Rectal smooth muscle tissue (tissue), 1 donor: ENCODE data around the gene TTLL10.

Experiments used
- H3K27ac ChIP-seq: one replicate; pipeline ENCODE4 v1.7.0; 2013; ENCODE audit warnings: low read depth, low read length, inconsistent platforms
- H3K27me3 ChIP-seq: one replicate; pipeline ENCODE4 v1.7.0; 2013; ENCODE audit warnings: low read length; ENCODE audit not compliant: control insufficient read depth, insufficient read depth
- H3K36me3 ChIP-seq: one replicate; pipeline ENCODE4 v1.7.0; 2013; ENCODE audit warnings: low read length; ENCODE audit not compliant: control insufficient read depth, insufficient read depth
- H3K4me1 ChIP-seq: one replicate; pipeline ENCODE4 v1.7.0; 2013; ENCODE audit warnings: low read length; ENCODE audit not compliant: control insufficient read depth, insufficient read depth
- H3K4me3 ChIP-seq: one replicate; pipeline ENCODE4 v1.7.0; 2013; ENCODE audit warnings: low read length
- H3K9ac ChIP-seq: one replicate; pipeline ENCODE4 v1.7.0; 2013; ENCODE audit warnings: low read length

TTLL10 gene

DNA sequence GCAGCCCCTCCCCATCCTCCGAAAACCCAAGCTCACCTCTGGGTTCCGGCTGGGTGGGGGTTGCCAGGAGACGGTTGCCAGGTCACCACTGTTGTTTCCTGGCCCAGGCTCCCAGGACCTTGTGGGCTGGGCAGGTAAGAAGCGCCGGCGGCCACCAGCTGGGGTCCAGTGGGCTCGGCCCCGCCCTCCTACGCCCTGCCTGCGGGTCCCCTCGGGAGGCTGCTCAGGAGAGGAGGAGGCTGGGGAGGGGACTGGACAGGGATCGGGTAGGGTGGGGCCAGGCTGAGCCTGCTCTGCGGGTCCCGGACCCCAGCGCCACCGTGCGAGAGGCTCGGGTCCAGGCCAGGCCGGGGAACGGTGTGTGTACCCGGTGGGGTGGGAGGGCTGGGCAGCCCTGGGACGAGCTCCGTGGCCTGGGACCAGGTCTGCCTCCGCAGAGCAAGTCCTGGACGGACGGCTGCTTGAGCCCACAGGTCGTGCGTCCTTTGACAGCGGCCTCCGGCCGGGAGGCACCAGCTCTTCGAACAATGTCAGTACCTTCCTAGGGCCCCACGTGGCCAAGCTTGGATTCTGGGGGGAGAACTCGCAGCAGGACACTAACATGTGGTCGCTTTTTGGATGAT lies at the start of gene TTLL10:
TSS of gene TTLL10 (plus strand) at position 88 of the 623 bp plus-strand sequence. CDS start 5,336 bp downstream, outside the sequence.
- Histone ChIP-seq H3K27ac (no peak within 1 kb of the TSS), H3K27me3 (peaks cover 7% of the 10 kb centered on the region), H3K4me1 (no peaks in the 10 kb centered on the region), H3K4me3 (no peak within 1 kb of the TSS), H3K36me3 (no peaks in the 10 kb centered on the region), H3K9ac (no peak within 1 kb of the TSS)

DNA sequence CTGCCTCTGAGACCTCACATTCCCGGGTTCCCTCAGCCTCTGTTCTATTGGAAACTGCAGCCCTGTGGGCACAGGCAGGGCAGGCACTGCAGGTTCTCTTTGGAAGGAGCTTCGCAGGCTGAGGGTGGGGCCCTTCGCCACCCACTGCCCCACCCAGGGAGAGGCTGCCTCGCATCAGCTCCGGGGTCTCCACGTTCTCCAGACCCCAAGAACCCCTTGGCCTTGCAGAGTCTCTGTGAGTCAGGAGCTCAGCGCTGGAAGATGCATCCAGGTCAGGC lies 49.2 kb upstream of the TTLL10 start:
- Histone ChIP-seq H3K27me3 (no peaks in the 10 kb centered on the region), H3K9ac (no peak overlapping the region), H3K4me3 (no peak overlapping the region), H3K27ac (no peak overlapping the region), H3K4me1 (peaks cover 2% of the 10 kb centered on the region), H3K36me3 (no peaks in the 10 kb centered on the region)

DNA sequence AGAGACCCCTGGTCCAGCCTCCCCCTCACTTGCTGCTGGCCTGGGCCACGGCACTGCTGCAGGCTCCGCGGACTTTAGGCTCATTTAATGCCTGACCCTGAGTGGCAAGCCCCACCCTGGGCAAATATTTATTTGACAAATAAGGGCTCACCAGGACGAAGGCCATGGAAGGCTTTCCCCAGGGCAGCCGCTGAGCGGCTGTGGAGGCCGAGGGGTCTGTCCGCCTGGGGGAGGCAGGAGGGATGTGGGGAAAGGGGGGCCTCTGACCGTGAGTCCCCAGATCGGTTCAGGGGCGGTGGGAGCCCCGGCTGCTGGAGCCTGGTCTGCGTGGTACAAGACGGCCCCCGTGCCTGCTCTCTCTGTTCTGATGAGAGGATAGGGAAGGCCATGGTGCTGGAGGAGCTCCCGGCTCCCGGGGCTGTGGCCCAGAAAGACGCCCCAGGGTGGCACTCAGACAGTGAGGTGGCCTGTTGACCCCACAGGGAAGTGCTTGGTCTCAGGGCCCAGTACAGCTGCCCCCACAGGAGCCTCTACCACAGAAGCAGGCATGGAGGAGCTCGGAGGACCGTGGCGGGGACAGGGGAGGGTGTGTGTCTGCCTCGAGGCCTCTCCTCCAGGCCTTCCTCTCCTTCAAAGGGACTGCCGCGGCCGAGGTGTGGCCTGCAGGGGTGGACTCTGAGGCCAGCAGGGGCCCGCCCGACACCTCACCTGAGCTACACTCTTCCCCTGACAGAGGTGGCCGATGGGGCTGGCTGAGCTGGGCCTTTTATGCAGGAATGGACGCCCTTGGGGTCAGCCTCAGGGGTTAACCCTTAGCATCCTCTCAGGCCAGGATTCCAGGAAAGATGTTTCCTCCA lies 48.7 kb upstream of the TTLL10 start:
- no peaks in the 10 kb centered on the region for H3K27me3 ChIP-seq
- peaks cover 2% of the 10 kb centered on the region for H3K4me1 ChIP-seq
- no peak overlapping the region for H3K9ac ChIP-seq
- H3K4me3 ChIP-seq, result no peak overlapping the region
- H3K36me3 ChIP-seq, result no peaks in the 10 kb centered on the region
- no peak overlapping the region for H3K27ac ChIP-seq

DNA sequence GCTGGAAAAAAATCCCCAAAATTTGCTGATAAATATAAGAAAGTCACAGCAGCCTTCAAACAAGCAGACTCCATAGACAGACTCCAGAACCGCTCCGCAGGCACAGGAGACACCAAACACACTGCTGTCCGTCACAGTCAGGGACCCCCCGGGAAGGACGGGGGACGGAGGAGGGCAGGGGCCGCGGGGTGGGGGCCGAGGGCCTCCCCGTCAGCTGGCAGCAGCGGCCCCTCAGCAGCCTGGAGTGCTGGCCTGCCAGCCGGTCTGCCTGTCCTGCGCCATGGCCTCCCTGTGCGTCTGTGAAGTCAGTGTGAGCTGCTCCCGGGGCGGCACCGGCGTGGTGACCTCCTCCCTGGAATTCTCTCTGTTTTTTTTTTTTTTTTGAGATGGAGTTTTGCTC lies 47.7 kb upstream of the TTLL10 start:
- Histone ChIP-seq H3K9ac (no peak overlapping the region), H3K27me3 (no peaks in the 10 kb centered on the region), H3K4me3 (no peak overlapping the region), H3K4me1 (peaks cover 2% of the 10 kb centered on the region), H3K36me3 (no peaks in the 10 kb centered on the region), H3K27ac (no peak overlapping the region)

GRCh38 chr1:1127551-1128451 lies 45.9 kb upstream of the TTLL10 start:
- Histone ChIP-seq H3K9ac (peak overlapping the region; percentile 49), H3K4me1 (no peaks in the 10 kb centered on the region)

DNA sequence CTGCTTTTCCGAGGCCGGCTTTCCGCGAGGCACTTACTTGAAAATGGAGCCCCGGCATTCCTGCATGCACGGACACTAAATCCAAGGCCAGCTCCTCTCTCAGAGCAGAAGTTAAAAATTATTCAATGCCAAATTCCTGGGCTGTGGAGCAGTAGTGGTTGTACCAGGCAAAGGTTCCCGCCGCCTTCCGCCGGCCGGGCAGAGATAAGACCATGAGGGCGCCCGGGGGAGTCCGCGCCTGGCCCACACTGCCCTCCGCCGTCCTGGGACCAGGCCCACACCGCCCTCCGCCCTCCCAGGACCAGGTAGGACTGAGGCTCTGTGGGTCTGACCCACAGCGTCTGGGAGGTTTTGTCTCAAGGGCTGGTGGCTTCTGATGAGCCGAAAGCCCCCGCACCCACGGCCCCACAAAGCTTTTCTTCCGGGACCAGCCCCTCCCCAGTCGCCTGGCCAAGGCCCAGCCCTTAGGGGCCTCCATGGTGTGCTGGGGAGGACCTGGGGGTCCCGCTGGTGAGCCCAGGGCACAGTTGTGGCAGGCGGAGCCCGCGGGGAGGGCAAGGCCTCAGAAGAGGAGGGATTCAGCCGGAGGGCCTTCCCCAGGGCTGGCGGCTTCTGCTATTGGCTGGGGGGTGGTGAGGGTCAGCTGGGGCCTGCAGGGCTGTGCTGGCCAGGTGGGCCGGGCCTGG lies 45.1 kb upstream of the TTLL10 start:
- Histone ChIP-seq H3K4me1 (no peaks in the 10 kb centered on the region), H3K27me3 (no peaks in the 10 kb centered on the region), H3K27ac (no peak overlapping the region), H3K36me3 (no peaks in the 10 kb centered on the region), H3K9ac (peak overlapping the region; percentile 49), H3K4me3 (peak overlapping the region; percentile 35)

More at GRCh38 chr1:1127551-1128451, 45.9 kb upstream of the TTLL10 start:
- Histone ChIP-seq H3K36me3 (no peaks in the 10 kb centered on the region), H3K27ac (peak overlapping the region; percentile 14), H3K4me3 (peak overlapping the region; percentile 35), H3K27me3 (no peaks in the 10 kb centered on the region)

DNA sequence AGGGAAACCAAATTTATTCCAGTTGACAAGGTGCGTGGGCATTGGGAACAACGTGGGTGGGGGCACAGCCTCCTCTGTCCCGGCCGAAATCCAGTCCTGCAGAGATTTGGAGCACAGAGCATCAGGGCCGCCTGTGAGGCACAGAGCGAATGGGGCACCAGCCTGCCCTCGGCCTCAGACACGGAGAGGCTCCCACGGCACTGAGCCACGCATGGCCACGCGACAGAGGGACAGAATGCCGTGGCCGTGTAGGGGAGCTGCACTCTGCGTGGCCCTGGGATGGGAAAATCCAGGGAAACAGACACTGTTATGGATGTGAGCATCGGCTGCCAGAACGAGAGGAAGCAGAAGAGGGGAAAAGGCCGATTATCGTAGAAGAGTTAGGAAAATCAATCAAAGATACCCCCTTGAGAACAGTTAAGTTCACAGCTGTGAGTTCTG lies 44.3 kb upstream of the TTLL10 start:
- peak overlapping the region; percentile 10 for H3K9ac ChIP-seq
- no peaks in the 10 kb centered on the region for H3K4me1 ChIP-seq
- H3K36me3 ChIP-seq, result no peaks in the 10 kb centered on the region
- H3K27me3 ChIP-seq, result no peaks in the 10 kb centered on the region
- H3K4me3 ChIP-seq, result peak overlapping the region; percentile 44
- no peak overlapping the region for H3K27ac ChIP-seq

DNA sequence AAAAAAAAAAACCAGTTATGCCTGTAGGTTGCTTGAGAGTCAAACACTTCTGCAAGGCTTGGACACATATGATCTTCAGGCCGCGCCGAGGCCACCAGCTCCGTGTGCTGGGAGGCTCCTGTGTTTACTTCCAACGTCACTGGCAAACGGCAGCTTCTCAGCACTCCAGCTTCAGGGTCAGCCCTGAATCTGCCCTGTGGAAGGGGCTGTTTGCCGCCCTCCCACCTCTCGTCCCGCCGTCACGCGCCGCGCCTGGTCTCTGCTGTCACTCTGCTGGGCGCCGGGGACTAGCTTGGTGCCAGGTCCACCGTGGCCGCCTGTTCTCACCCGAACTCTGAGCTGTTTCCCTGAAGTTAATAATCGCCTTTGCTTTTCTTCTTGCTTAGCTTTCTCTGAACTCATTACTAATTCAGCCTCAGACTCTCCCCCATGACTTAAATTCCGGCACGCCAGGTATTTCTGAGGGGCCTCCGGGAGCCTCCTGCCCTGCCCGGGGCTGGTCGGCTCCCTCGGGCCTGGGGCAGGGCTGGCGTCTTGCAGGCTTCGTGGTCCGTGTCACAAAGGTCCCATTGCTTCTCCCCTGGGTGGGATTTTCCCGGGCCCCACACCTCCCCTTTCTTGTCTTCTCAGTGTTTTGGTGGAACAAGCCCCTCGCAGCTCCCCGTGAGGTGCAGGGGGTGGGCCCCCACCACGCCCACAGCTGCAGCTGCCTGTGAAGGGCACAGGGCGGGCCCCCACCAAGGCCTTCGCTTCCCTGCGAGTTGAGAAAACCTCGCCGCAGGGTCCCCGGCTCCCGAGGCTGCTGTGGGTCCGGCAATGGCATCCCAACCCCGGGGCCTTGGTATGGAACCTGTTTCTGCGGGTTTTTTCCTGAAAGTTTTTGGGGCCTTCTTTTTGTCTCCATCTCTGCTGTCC lies 43.2 kb upstream of the TTLL10 start:
- H3K4me3 ChIP-seq, result peak overlapping the region; percentile 47
- no peak overlapping the region for H3K9ac ChIP-seq
- no peaks in the 10 kb centered on the region for H3K27me3 ChIP-seq
- H3K27ac ChIP-seq, result no peak overlapping the region
- no peaks in the 10 kb centered on the region for H3K36me3 ChIP-seq
- H3K4me1 ChIP-seq, result no peaks in the 10 kb centered on the region

GRCh38 chr1:1132042-1132950 lies 41.4 kb upstream of the TTLL10 start:
- Histone ChIP-seq H3K9ac (peak overlapping the region; percentile 21), H3K4me3 (peak overlapping the region; percentile 41), H3K36me3 (no peaks in the 10 kb centered on the region), H3K4me1 (no peaks in the 10 kb centered on the region), H3K27ac (no peak overlapping the region), H3K27me3 (no peaks in the 10 kb centered on the region)

DNA sequence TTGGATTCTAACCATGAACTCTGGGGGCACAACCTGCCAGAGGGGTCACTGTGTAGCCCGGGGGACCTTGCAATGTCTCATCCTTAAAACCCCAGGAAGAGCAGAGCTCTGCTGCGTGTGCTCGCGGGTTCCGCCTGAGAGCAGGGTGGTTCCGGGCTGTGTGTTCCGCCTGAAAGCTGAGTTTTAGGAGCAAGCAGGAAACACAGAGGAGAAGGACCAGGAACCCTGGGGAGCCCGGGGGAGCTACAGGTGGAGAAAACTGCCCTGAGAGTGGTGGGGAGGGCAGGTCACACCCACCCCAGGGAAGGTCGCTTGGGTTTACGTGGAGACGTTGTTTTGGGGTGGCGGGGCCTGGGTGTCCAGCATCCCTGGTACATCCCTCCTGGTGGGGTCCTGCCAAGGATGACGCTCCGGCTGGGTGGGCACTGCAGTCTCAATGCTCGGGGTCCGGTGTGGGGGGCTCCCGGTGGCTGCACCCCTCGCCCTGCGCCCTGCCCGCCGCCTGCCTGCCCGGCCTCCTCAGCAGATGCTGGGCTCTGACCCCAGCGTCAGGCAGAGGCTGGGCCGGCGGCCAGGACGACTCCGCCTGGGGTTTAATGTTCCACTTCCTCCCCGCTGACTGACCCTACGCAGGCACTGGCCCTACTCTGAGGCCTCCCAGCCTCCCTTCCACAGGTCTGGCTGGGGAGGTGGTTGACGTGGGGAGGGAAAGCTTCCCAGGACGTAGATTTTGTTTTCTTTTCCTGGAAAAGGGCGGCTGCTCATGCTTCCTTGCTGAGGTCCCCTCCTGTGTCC lies 40.5 kb upstream of the TTLL10 start:
- Histone ChIP-seq H3K4me3 (peak overlapping the region; percentile 41), H3K36me3 (no peaks in the 10 kb centered on the region), H3K27me3 (no peaks in the 10 kb centered on the region), H3K4me1 (no peaks in the 10 kb centered on the region), H3K27ac (no peak overlapping the region), H3K9ac (peak overlapping the region; percentile 21)
